ENCODE results near the gene CFAP54.

- TF ChIP-seq POLR2A (IDR thresholded peaks at IDR 0.05), result no peak
- TF ChIP-seq, protein P1, sequence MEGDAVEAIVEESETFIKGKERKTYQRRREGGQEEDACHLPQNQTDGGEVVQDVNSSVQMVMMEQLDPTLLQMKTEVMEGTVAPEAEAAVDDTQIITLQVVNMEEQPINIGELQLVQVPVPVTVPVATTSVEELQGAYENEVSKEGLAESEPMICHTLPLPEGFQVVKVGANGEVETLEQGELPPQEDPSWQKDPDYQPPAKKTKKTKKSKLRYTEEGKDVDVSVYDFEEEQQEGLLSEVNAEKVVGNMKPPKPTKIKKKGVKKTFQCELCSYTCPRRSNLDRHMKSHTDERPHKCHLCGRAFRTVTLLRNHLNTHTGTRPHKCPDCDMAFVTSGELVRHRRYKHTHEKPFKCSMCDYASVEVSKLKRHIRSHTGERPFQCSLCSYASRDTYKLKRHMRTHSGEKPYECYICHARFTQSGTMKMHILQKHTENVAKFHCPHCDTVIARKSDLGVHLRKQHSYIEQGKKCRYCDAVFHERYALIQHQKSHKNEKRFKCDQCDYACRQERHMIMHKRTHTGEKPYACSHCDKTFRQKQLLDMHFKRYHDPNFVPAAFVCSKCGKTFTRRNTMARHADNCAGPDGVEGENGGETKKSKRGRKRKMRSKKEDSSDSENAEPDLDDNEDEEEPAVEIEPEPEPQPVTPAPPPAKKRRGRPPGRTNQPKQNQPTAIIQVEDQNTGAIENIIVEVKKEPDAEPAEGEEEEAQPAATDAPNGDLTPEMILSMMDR (IDR thresholded peaks at IDR 0.05), result no peak
Observed at GRCh38 chr12:96786791-96787190, 297.4 kb downstream of the CFAP54 start.
